Nucleus accumbens (tissue), 56 donors: ENCODE data around the gene FRK.
"Not testable (repeated sequence)": the region's sequence is repeated elsewhere in the genome, so short reads cannot be mapped to it uniquely, and the experiment has no call there.

Experiments
- DNase-seq, 56 donors: peaks; one replicate each; lab custom pipeline; 2025; lab: John Stamatoyannopoulos, UW

The FRK gene

DNA sequence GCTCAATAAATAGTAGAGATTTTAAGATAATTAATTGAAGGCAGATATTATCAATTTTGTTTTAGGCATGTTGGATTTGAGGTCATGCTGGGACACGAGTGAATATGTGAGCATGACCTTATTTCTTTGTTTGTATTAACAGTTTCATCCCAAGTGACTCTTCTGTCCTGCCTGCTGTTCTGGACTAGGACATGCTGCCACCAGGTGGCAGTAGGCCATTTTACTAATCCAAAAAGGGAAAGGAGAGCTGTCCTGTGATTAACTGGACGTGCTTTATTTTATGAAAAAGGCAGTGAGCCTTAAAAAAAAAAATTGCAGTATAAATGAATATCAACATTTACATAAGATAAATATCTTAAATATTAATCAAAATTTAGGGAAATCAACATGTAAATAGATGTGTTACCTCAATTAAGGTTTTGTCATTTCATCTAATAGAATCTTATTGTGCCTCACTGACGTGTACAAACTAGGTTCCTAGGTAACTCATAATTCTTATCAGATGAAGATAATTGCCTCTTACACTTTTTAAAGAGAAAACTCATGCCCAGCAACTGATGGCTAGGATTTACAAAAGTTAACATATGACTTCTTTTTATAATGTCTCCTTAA, 49.8 kb downstream of the FRK start:
- DNase-seq = peak in 46 of 56 donors; percentile 3 to 87 (median 52)

DNA sequence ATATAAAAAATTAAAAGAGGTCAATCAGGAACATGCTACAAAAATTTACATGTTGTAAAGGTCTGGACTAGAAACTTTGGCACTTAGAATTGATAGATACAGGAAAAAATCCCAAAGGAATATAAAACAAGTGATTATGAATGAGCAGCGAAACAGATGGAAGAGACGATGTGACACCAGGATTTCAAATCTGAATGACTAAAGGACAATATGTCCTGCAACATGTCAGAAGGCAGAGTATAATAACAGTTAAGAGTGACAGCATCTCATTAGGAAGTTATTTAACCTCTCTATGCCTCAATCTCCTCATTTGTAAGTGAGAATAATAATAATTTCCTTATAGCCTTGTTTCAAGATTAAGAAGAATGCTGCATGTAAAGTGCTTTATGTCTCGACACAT, 50.3 kb downstream of the FRK start:
- DNase-seq = no peak

DNA sequence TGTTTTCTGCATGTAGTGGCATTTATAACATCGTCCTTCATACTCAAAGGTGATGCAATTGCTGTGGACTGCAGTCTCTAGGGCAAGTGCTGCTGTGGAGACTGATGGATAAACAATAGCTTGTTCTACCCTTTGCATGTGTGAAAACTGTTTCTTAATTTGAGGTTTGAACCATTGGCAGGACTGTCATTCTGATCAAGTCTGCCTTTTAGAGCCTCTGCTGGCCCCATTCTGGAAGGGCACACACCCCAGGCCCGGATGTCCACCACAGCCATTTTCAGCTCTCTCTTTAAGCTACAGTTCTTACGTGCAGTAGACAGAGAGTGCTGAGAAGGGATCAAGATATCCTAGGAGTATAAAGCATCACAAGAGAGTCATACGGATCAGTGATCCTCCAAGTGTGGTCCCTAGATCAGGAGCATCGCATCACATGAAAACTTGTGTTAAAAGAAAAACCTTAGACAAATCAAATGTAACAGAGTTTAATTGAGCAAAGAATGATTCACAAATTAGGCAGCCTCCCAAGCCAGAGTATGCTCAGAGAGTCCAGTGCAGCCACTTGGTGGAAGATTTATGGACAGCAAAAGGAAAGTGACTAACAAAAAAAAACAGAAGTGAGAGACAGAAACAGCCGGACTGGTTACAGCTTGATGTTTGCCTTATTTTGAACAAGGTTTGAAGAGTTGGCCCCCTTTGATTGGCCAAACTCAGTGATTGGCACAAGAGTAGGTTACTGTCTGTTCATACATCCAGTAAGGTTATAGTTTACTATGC, 52.0 kb downstream of the FRK start:
- peak in 13 of 56 donors; percentile 11 to 55 (median 44) for DNase-seq

DNA sequence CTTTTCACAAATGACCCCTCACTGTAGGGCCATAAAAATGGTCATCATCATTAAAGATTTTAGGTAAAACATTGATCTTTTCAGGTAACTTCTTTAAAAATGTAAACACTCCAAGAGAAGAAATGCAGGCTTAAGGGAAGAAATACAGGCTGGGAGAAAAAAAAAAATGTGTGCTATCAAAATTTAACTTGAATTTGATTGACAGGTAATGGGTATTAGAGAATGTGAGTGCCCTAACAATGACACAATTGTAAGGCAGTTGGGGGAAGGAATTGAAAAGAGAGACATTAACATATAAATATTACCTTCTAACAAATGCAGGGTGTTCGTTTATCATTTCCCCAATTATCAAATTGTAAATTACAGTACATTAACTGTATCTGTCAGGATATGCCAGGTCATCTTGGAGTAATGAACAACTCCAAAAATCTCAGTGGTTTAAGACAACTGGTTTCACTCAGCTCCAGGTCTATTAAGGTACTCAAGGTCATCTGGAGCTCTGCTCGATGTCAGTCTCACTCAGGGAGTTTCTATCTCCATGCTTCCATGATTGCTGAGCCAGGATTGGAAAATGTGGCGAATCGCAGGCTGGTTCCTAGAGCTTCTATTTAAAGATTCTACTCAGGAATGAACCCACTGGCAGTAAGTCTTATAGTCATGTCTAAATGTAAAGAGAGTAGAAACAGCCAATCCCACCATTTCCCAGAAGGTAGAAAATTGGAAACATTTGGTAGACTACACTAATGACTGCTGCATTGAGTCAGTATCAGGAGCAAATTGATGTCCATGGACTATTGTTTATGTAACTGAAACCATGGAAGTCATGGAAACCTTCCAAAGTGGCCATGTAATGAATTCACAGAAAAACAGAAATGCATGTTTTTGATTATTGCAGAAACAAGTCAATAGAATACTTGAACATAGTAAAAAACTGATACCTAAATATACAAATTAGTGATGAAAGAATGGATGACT, 55.6 kb downstream of the FRK start:
- no peak for DNase-seq

DNA sequence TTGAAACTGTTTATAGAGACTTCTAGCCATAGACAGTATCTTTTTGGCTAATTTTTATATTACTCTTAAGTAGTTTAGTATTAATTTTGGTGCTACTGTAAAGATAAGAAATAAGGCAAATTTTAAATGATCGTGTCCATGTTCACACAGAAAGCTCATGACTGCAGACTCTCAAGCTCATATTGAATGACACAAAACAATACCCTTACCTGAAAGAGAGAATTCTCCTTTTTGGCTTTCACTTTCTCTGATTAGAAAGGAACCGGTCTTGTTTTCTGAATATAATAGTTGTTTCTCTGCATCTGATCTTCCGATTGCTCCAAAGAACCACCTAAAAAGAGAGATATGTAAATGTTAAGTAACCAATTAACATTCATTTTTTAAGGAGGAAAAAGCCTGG, 57.0 kb downstream of the FRK start:
- DNase-seq = no peak

DNA sequence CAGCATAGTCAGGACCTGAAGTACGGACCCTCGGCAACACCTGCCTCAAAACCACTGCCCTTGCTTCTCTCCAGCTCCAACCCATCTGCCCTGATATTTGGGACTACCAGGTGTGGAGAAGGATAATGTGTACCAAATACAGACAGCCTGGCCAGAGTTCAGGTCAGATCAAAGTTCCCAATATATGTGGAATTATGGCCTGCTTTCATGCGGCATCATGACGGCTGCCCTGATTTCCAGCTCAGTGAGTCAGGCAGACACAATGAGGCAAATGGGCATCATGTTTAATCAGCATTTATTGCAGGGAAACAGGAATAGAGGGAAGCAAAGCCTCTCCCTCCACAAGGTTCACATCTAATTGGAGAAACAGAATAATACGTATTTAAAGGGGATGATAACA, 57.9 kb downstream of the FRK start:
- no peak for DNase-seq

DNA sequence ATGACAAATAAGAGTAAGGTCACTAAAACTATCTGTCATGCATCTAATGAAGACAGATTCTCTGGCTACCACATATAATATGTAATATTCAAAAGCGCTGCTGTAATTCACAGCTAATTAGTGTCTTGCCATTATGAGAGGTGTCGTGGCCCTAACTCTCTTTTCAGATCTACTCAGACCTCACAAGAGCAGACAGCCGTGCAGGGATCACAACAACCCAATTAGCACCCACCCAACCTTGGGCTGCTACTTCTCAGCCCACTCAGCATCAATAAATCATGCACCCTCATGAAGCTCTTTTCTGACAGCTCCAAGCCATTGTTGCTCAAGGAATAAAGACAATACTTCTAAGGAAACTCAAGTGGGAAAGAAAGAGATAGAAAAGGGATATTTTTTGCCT, 61.5 kb downstream of the FRK start:
- no peak for DNase-seq

DNA sequence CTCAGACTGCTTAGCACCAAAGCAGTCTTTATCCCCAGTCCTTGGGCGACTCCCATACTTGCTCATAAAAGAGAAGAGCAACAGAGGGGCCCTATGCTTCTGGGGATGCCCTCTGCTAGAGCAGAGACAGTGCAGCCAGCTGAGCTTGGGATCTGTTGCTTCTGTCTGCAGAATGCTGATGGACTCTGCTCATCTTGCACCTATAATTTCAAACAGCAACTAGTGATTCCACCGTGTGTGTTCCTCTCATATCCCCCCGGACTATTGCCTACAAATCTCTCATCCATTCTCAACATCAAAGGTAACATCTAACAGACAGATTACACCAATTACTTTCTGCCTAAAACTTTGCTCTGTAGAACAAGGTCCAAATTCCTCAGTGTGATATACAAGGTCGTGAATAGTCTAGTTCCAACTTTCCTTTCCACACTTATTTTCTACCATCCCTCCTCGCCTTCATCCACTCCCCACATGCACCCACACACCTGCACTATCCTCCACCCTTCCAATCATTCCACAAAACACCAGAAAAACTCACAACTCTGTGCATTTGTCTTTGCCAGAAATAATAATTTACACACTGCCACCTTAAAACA, 62.6 kb downstream of the FRK start:
- no peak for DNase-seq

DNA sequence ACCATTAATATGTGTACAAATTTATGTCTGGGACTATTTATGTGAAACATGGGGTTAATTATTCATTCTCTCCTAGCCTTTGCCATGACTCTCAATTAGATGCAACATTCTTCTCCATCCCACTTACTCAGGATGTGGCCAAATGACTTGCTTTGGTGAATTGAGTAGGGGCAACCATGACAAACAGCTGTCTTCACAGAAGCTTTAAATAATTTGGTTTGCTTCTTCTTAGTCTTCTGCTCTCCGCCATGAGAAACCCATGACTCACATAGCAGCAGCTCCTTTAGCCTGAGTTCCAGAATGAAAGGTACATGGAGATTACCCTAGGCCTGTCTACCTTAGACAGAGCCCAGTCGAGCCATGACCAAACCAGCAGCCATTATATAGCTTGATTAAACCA, 74.7 kb downstream of the FRK start:
- no peak for DNase-seq

DNA sequence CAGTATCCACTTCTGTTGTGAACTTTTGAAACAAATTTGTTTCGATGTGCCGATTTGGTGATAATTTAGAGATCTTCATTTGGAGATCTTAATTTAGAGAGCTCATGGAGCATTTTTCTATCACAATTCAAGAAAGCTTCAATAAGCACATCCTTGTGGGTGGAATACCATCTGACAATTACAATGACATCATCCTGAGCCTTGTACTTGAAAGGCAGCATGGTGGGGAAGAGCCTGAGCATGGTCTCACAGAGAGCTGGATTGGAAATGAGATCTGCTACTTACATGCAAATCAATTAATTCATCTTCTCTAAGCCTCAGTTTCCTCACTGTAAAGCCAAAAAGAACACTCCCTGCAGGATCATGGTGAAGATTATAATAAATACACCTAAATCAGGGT, 75.9 kb downstream of the FRK start:
- DNase-seq = no peak

DNA sequence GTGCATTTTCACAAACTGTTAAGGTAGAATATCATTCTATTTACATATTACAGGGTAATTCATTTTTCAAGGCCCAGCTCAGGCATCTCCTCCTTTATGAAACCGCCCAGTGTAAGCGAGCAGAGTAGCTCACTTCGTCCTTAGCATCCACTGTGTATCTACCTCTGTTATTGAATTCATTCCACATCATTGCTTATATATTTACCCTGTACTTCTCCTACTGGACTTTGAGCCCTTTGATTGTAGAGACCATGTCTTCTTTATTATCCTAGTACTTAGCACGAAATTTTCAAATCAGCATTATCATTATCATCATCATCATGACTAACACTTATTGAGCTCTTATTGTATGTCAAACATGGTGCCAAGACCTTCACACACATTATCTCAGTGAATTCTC, 76.7 kb downstream of the FRK start:
- DNase-seq = no peak

DNA sequence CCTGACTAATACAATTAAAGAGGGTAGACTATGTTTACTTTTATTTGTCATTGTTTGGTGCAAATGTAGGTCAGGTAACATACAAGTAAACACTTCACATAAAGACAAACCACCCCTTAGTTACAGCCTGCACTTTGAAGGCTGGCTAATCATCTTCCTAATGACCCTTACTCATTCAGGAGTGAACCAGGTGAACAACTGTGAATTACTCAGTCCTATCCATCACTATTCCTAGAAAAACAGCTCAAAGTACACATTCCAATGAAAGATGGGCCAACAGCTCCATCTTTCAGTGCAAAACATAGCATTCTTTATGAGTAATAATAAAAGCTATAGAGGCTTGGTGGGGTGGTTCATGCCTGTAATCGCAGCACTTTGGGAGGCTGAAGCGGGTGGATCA, 78.2 kb downstream of the FRK start:
- DNase-seq = no peak

DNA sequence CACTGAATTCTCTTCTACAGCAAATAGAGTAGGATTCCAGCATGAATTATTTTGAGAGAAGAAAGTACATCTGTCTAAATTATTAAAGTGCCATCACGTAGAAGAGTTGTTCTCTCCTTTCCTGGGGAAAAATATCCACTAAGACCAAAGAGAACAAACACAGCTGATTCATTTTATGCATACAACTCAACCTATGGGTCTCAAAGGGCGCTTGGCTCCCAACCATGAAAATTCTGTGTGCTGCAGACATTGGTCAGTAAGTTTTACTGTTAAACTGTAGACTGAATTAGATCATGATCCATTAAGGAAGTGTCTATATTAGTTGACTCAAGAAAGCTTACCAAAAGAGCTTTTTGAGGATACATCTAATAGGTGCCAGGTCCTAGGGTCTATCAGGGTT, 83.5 kb downstream of the FRK start:
- DNase-seq = no peak

DNA sequence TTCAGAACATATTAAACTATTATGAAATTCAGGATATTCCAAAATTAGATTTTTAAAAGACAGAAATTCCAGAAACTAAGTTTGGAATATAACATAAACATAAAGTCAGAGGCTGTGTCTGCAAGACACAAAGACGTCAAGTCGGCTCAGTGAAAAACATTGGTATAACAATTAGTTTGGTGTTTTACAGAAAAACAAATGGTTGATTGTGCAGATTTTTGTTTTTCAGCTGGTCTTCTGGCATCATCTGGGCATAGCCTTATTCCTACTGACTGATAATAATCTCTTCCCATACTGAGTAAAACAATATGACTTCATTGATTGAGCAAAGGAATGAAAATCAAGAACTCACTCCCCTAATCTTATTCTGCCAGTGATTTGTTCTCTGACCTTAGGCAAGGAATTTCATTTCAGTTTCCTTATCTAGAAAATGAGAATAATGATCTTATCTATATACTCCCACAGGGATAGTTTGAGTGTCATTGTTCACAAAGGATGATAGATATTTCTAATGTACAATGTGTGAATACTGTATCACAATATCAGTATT, 84.3 kb downstream of the FRK start:
- peak in 3 of 56 donors; percentile 15 to 43 (median 40) for DNase-seq

DNA sequence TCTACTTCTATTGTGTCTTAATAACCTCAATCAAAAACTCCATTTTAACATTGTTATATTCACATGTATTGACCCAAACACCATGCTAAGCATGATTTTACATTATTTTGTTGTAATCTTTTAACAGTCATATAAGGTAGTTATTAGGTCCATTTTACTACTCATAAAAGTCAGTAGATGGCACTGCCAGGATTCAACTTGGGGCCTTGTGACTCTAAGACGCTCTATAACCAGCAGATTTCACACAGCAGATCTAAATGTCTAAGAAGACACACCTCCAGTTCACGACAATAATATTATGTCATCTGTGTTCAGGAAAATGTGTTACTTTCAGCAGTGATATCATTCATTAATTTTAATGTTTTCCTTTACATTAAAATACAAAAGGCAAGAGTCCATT, 88.0 kb downstream of the FRK start:
- DNase-seq = peak in 1 of 56 donors; percentile 14

DNA sequence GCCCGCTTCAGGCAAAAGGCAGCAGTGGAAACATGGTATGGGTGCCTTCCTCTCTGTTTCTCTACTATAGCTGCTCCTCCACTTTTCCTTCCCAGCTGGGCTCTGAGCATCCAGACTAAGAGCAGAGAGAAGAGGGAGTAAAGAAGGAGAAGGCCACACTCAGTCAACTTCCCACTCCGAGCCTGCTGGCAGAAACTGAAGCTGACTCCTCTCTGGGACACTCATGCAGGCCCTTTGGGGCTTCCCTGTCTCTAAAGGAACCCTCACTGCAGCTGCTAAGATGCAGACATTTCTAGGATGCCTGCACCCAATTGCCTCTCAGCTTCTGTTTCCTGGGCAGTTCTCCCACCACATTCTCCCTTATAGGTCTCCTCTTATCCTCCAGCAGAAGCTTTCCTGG, 88.9 kb downstream of the FRK start:
- DNase-seq = peak in 3 of 56 donors; percentile 0 to 17 (median 8)

DNA sequence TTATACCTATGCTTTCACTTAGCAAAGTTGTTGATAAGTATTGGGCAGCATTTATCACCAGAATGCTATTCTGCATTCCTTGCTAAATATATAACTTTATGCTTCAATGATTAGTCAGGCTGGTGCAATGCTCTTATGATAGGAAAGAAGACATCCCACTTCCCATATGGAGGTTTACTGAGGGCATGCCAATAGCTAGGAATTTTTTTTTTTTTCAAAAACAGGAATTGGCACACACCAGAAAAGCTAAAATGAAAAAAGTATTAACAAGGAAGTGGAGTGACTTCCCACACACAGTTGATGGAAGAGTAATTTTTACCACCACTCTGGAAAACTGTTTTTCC, 90.8 kb downstream of the FRK start:
- no peak for DNase-seq

DNA sequence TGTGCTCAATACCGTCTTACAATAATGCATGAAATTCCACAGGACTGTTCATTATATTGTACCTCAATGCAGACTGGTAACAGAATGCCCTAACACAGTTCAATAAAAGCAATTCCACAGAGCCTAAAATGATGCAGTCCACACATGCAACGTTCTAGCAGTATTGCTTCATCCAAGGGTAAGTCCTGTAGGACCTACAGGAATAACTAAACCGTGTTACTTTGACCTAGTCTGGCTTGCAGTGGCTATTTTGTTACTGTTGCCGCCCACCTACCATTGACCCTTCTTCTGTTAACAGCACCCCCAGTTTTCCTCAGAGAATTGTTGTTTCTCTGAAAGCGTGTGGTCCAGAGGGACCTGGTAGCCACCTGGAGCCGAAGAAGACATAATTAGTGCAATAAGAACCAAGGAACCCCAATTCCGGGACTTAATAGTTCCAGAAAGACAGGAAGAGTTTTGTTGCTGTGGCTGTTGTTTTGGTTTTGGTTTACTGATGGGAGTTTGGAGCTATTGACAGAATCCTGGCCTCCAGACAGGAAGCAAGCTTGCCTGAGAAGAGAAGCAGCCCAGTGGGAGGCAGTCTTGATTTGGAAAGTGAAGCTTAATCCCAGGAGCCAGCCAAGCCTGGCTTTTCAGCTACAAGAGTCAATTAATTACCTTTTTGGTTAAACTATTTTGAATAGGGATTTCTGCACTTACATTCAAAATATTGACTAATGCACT, 91.3 kb downstream of the FRK start:
- peak in 31 of 56 donors; percentile 0 to 63 (median 20) for DNase-seq

DNA sequence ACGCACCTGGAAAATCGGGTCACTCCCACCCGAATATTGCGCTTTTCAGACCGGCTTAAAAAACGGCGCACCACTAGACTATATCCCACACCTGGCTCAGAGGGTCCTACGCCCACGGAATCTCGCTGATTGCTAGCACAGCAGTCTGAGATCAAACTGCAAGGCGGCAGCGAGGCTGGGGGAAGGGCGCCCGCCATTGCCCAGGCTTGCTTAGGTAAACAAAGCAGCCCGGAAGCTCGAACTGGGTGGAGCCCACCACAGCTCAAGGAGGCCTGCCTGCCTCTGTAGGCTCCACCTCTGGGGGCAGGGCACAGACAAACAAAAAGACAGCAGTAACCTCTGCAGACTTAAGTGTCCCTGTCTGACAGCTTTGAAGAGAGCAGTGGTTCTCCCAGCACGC, 100.4 kb downstream of the FRK start:
- DNase-seq = not testable (repeated sequence)

DNA sequence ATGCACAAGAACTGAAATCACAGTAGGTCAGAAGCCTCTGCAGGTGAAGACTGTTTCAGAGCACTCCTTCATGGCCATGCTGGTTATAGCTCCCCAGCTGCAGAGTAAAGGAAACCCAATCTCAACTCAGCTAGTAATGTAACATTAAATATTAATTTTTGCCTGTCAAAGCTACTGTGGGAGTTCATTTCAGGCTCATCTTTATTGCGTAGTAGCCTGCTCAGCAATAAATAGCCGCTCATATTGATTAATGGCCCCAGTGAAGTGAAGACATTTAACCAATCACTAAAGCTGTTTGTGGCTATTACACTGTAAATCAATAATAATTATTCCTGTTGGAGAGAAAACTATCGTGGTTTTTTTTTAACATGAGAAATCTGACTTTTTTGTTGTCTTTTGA, 101.7 kb downstream of the FRK start:
- no peak for DNase-seq
